ENCODE results near the gene SLC25A28.

GRCh38 chr10:99620711-99621453 lies 643 bp upstream of the SLC25A28 start:
- TF ChIP-seq CTCF (IDR thresholded peaks at IDR 0.05), result no peak
- peak; percentile 51; the same call in 1 of the 2 replicates for TF ChIP-seq SIN3A (IDR thresholded peaks at IDR 0.05; ENCODE audit: borderline replicate concordance, insufficient read depth, low read depth, low read length)

Data from Panc1 (cell line).